ENCODE measurements around the gene HTR3C. TPM values are rescaled to one million over a fixed set of nuclear protein-coding genes. Genes with fewer than 3 reads are reported as not detected.
"Not testable (repeated sequence)": the region's sequence is repeated elsewhere in the genome, so short reads cannot be mapped to it uniquely, and the experiment has no call there.

The HTR3C gene
- total RNA-seq, 4 donors from 2014 or later, result 0.45 TPM; not detected in 3

DNA sequence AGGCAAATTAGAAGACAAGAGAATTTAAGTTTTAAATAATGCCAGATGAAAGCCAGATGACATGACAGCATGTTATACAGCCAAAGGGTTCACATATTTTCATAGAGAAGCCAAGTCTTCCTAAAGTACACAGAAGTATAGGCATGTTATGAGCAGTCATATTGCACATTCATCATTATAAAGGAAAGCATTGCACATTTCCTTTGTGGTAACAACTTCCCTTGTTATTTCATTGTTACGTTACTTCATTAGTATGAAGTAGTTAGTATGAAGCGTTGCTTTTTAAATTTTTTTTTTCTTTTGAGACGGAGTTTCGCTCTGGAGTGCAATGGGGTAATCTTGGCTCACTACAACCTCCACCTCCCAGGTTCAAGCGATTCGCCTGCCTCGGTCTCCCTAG, 30.5 kb upstream of the HTR3C start:
- 72 to 74% methylated on average over 7 of the region's 7 CpGs for WGBS, 2 donors
- H3K4me3 ChIP-seq (replicated peaks in 1 of 3), result no peak overlapping the region
- H3K27ac ChIP-seq, result no peak overlapping the region
- no peaks in the 10 kb centered on the region for H3K27me3 ChIP-seq
- H3K4me1 ChIP-seq, result no peaks in the 10 kb centered on the region
- no peaks in the 10 kb centered on the region for H3K9me3 ChIP-seq
- intact Hi-C loops (cut with DNase I), result no loop called here
- no peaks in the 10 kb centered on the region for H3K36me3 ChIP-seq
- TF ChIP-seq, protein P1, sequence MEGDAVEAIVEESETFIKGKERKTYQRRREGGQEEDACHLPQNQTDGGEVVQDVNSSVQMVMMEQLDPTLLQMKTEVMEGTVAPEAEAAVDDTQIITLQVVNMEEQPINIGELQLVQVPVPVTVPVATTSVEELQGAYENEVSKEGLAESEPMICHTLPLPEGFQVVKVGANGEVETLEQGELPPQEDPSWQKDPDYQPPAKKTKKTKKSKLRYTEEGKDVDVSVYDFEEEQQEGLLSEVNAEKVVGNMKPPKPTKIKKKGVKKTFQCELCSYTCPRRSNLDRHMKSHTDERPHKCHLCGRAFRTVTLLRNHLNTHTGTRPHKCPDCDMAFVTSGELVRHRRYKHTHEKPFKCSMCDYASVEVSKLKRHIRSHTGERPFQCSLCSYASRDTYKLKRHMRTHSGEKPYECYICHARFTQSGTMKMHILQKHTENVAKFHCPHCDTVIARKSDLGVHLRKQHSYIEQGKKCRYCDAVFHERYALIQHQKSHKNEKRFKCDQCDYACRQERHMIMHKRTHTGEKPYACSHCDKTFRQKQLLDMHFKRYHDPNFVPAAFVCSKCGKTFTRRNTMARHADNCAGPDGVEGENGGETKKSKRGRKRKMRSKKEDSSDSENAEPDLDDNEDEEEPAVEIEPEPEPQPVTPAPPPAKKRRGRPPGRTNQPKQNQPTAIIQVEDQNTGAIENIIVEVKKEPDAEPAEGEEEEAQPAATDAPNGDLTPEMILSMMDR (IDR thresholded peaks at IDR 0.05), result no peak
- no peak for TF ChIP-seq POLR2A (IDR thresholded peaks at IDR 0.05)
- no peak for DNase-seq

DNA sequence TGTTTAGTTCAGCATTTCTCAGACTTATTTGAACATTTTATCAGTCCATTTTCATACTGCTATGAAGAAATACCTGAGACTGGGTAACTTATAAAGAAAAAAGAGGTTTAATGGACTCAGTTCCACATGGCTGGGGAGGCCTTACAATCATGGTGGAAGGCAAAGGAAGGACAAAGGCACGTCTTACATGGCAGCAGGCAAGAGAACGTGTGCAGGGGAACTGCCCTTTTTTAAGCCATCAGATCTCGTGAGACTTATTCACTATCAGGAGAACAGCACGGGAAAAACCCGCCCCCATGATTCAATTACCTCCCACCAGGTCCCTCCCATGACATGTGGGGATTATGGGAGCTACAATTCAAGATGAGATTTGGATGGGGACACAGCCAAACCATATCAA, 27.6 kb upstream of the HTR3C start:
- intact Hi-C loops (cut with DNase I); DNase-seq; H3K36me3 ChIP-seq; H3K4me3 ChIP-seq (replicated peaks in 1 of 3); H3K27me3 ChIP-seq; H3K9me3 ChIP-seq; H3K4me1 ChIP-seq; H3K27ac ChIP-seq: not testable (repeated sequence)
- 66 to 84% methylated on average over 5 of the region's 5 CpGs for WGBS, 2 donors

DNA sequence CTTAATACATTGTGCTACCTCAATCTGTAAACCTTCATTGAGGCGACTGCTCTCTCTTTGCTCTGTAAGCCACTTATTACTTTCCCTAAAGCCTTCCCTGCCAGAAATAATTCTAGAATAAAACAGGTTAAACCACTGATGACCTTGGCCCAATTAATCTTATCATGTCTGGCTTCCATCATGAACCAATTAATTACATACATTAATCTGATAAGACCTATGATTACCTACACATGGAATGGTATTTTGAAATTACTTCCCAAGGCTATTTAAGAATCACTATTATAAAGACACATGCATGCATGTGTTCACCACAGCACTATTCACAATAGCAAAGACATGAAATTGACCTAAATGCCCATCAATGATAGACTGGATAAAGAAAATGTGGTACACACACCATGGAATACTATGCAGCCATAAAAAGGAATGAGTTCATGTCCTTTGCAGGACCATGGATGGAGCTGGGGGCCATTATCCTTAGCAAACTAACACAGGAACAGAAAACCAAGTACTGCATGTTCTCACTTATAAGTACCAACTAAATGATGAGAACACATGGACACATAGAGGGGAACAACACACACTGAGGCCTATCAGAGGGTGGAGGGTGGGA, 24.5 kb upstream of the HTR3C start:
- H3K27ac ChIP-seq; intact Hi-C loops (cut with DNase I); H3K4me3 ChIP-seq (replicated peaks in 1 of 3); H3K36me3 ChIP-seq; H3K4me1 ChIP-seq; H3K9me3 ChIP-seq; H3K27me3 ChIP-seq; DNase-seq: not testable (repeated sequence)
- WGBS, 2 donors, result 92 to 93% methylated on average over 1 of the region's 1 CpG

DNA sequence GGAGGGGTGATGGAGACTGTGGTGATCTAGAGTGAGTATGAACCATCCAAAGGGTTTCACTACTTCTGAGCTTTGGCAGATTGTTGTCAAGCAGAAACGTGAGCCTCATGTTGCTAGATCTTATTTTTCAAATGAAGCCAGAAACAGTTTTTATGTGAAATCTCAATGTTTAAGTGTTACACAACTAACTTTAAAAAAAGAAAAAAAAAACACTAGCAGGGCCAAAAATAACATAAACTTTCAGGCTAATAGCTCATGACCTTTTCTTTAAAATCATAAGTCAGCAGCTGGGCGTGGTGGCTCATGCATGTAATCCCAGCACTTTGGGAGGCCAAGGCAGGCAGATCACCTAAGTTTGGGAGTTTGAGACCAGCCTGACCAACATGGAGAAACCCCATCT, 23.4 kb upstream of the HTR3C start:
- Histone ChIP-seq H3K36me3 (no peaks in the 10 kb centered on the region), H3K27ac (no peak overlapping the region), H3K9me3 (no peaks in the 10 kb centered on the region), H3K4me3 (replicated peaks in 1 of 3) (no peak overlapping the region), H3K27me3 (no peaks in the 10 kb centered on the region), H3K4me1 (no peaks in the 10 kb centered on the region)
- DNase-seq, result no peak
- TF ChIP-seq, protein P1 (IDR thresholded peaks at IDR 0.05), result no peak
- no peak for TF ChIP-seq POLR2A (IDR thresholded peaks at IDR 0.05)
- 70 to 75% methylated on average over 2 of the region's 2 CpGs for WGBS, 2 donors
- intact Hi-C loops (cut with DNase I), result no loop called here

DNA sequence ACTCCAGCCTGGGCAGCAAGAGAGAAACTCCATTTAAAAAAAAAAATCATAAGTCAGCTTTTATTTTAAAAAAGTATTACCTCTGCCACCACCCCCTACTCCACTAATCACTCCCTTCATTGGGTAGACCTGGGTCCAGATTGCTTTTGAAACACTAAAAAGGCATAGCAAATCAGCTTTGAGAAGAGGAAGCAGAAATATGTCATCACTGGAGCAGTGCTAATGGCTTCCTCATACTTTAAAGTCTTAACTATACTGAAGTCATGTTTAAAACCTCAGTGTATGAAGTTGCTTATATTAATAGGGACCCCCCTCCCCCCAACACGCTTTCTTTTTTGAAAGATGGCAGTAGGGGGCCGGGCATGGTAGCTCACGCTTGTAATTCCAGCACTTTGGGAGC, 22.3 kb upstream of the HTR3C start:
- H3K4me1 ChIP-seq, result no peaks in the 10 kb centered on the region
- no peak overlapping the region for H3K27ac ChIP-seq
- intact Hi-C loops (cut with DNase I), result no loop called here
- no peaks in the 10 kb centered on the region for H3K36me3 ChIP-seq
- no peak overlapping the region for H3K4me3 ChIP-seq (replicated peaks in 1 of 3)
- 90 to 95% methylated on average over 3 of the region's 3 CpGs for WGBS, 2 donors
- H3K27me3 ChIP-seq, result no peaks in the 10 kb centered on the region
- no peaks in the 10 kb centered on the region for H3K9me3 ChIP-seq
- no peak for DNase-seq
- TF ChIP-seq, protein P1 (IDR thresholded peaks at IDR 0.05), result no peak
- no peak for TF ChIP-seq POLR2A (IDR thresholded peaks at IDR 0.05)

DNA sequence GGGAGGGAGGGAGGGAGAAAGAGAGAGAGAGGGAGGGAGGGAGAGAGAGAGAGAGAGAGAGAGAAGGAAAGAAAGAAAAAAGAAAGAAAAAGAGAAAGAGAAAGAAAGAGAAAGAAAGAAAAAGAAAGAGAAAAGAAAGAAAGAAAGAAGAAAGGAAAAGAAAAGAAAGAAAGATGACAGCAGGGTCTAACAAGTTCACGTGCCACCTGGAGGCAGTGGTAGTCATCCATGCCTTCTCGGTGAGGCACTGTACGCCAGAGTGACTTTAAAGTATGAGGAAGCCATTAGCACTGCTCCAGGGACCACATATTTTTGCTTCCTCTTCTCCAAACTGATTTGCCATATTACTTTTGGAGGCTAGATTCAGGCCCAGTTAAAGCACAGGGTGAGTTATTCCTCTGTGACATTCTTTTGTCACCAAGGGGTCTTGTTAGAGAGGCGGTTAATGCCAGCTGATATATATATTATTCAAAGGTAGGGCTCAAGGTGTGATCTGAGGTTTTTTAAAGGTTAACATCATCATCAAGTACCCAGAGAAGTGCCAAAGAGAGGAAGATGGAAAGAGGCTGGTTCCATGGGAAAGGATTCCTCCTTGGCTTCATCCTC, 21.6 kb upstream of the HTR3C start, which contains the start of gene HTR3D:
Gene HTR3D, plus strand, starts transcription at position 556 of the 606 bp plus-strand sequence. Its CDS starts 0 bp downstream, at position 556.
- Histone ChIP-seq H3K36me3 (no peaks in the 10 kb centered on the region), H3K27me3 (no peaks in the 10 kb centered on the region), H3K4me1 (no peaks in the 10 kb centered on the region), H3K27ac (no peak within 1 kb of the TSS), H3K9me3 (no peaks in the 10 kb centered on the region), H3K4me3 (replicated peaks in 1 of 3) (no peak within 1 kb of the TSS)
- DNase-seq, result peak; percentile 14 to 19
- TF ChIP-seq, protein P1 (IDR thresholded peaks at IDR 0.05), result no peak
- intact Hi-C loops (cut with DNase I), result no loop called here
- 43 to 44% methylated on average over 4 of the region's 4 CpGs for WGBS, 2 donors
